PC-3 (cell line): ENCODE measurements around the gene CNIH3. TPM values are rescaled to one million over a fixed set of nuclear protein-coding genes. Genes with fewer than 3 reads are reported as not detected.

Experiments used
- ATAC-seq: fragments of 200-7000 bp; cut with Tn5 transposase; 2 replicates; pipeline ENCODE4 v1.9.1; 2020; ENCODE audit warnings: mild to moderate bottlenecking, moderate library complexity
- BruUV-seq: library from RNA; stranded (reverse); fragments of 400-500 nt; replicated peaks from 2 replicates; lab custom pipeline; 2021; lab: Mats Ljungman, UMichigan
- CTCF ChIA-PET: fragments of 300-600 bp; sonication (Branson Sonifier 250); formaldehyde crosslinking; loops from one replicate; lab custom pipeline; 2022; ENCODE audit warnings: antibody characterized with exemption; lab: Charles Lee
- POLR2A ChIA-PET: fragments of 300-600 bp; sonication (Branson Sonifier 250); formaldehyde crosslinking; loops from one replicate; lab custom pipeline; 2022; ENCODE audit warnings: antibody characterized with exemption; ENCODE audit not compliant: unreplicated experiment; lab: Charles Lee
- DNase-seq: peaks from one replicate; pipeline ENCODE4 v3.0.0-alpha.2; 2015
- H2AFZ ChIP-seq: fragments of 300-600 bp; sonication (generic); 2 replicates; pipeline ENCODE4 v1.6.0; 2016; ENCODE audit warnings: antibody characterized with exemption, low read length
- H3F3A ChIP-seq: fragments of 300-600 bp; sonication (generic); one replicate; pipeline ENCODE4 v1.6.0; 2017; ENCODE audit warnings: antibody characterized with exemption, low read length, control low read depth, mild to moderate bottlenecking; ENCODE audit not compliant: unreplicated experiment
- H3K27ac ChIP-seq: fragments of 300-600 bp; sonication (generic); 2 replicates; pipeline ENCODE4 v1.5.1; 2016; ENCODE audit warnings: mild to moderate bottlenecking, low read length
- H3K27me3 ChIP-seq: fragments of 300-600 bp; sonication (generic); 2 replicates; pipeline ENCODE4 v1.6.1; 2016; ENCODE audit warnings: low read length, mixed read lengths
- H3K36me3 ChIP-seq: fragments of 300-600 bp; sonication (generic); 2 replicates; pipeline ENCODE4 v1.6.1; 2016; ENCODE audit warnings: low read depth, mixed run types, low read length, mixed read lengths
- H3K4me1 ChIP-seq: fragments of 300-600 bp; sonication (generic); 2 replicates; pipeline ENCODE4 v1.5.1; 2016; ENCODE audit warnings: low read length; ENCODE audit not compliant: insufficient read depth
- H3K4me2 ChIP-seq: fragments of 300-600 bp; sonication (generic); 2 replicates; pipeline ENCODE4 v1.6.0; 2016; ENCODE audit warnings: low read length
- H3K4me3 ChIP-seq: fragments of 300-600 bp; sonication (generic); 2 replicates; pipeline ENCODE4 v1.5.1; 2016; ENCODE audit warnings: mild to moderate bottlenecking, low read length, mixed read lengths
- H3K79me2 ChIP-seq: fragments of 300-600 bp; sonication (generic); 2 replicates; pipeline ENCODE4 v1.6.1; 2017; ENCODE audit warnings: low read length, mixed read lengths
- H3K9ac ChIP-seq: fragments of 300-600 bp; sonication (generic); 2 replicates; pipeline ENCODE4 v1.6.0; 2016; ENCODE audit warnings: mild to moderate bottlenecking, low read length
- H3K9me2 ChIP-seq: fragments of 300-600 bp; sonication (generic); replicated peaks from 2 replicates; pipeline ENCODE4 v1.6.1; 2016; ENCODE audit warnings: mixed run types, low read length, mixed read lengths
- H3K9me3 ChIP-seq: fragments of 300-600 bp; sonication (generic); 2 replicates; pipeline ENCODE4 v1.6.1; 2016; ENCODE audit warnings: low read length, mixed read lengths
- H4K20me1 ChIP-seq: fragments of 300-600 bp; sonication (generic); 2 replicates; pipeline ENCODE4 v1.6.1; 2016; ENCODE audit warnings: low read length, mixed read lengths
- EZH2 ChIP-seq: fragments of 300-600 bp; sonication (generic); IDR thresholded peaks from one replicate; pipeline ENCODE4 v1.6.1; 2017; ENCODE audit warnings: antibody characterized with exemption, mild to moderate bottlenecking, low read length; ENCODE audit not compliant: unreplicated experiment
- EZH2phosphoT487 ChIP-seq: fragments of 300-600 bp; sonication (generic); IDR thresholded peaks from 2 replicates; pipeline ENCODE4 v1.6.1; 2018; ENCODE audit warnings: mild to moderate bottlenecking, antibody characterized with exemption, low read length, borderline replicate concordance
- intact Hi-C: fragments of 100-400 bp; cut with micrococcal nuclease; formaldehyde crosslinking; loops from 2 replicates; pipeline ENCODE4 v1.9.0; 2023
- total RNA-seq: library from RNA; depleted of rRNA; stranded (reverse); fragments of >200 nt; gene quantifications from 2 replicates; pipeline ENCODE4 v1.2.3, GENCODE V29; 2014
- TF ChIP-seq, protein P1 (sequence below): fragments of 300-600 bp; sonication (generic); conservative IDR thresholded peaks from 2 replicates; pipeline ENCODE4 v1.5.1; 2017; ENCODE audit warnings: antibody characterized with exemption, low read depth, mild to moderate bottlenecking, low read length

CNIH3 gene
- total RNA-seq, 1 experiment from 2014 or later, result 7.4 TPM

DNA sequence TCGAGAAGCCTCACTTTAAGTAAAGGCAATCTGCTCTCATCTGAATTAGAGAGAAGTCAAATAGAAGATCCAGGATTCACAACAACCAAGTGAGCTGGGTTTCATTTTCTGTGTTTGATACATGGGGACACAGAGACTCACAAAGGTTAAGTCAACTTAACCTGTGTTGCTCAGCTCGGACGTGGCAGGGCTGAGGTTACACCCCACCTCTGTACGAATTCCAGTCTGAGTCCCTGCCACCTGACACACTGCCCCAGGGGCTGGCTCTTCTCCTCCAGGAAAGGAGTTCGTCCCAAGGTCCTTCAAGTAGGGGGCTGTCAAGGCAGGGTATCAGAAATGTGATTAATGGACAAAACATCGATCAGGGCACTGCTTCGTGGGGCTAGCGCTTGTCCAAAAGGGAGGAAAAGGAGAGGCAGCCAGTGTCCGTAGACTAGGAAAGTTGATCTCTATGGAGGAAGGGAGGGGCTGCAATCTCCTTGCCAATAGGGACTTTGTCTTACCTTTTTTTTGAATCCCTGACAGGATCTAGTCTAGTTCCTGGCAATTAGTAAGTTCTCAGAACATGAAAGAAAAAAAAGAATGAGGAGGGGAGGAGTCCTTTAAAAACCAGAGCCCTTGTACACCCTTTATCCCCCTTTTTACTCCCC, 116.4 kb downstream of the CNIH3 start:
- H3K9ac ChIP-seq, result peak overlapping the region; percentile 18
- H3K9me3 ChIP-seq, result no peaks in the 10 kb centered on the region
- ChIA-PET CTCF (no interaction called here), POLR2A (interaction anchor here (0.5 kb wide), 1 partner anchor 26 kb away, joined by 3 read pairs; no protein-coding TSS in a partner anchor)
- ATAC-seq, result peak; percentile 58
- intact Hi-C loops, result loop anchor here (10.0 kb wide), 1 partner anchor 192 kb away; the partner anchor contains the start of gene DNAH14
- H3K4me2 ChIP-seq, result peak overlapping the region; percentile 41
- peaks cover 24% of the 10 kb centered on the region for H3K4me1 ChIP-seq
- no peaks in the 10 kb centered on the region for H3K9me2 ChIP-seq
- no peaks in the 10 kb centered on the region for H3K36me3 ChIP-seq
- TF ChIP-seq EZH2phosphoT487, result no peak
- TF ChIP-seq, protein P1, sequence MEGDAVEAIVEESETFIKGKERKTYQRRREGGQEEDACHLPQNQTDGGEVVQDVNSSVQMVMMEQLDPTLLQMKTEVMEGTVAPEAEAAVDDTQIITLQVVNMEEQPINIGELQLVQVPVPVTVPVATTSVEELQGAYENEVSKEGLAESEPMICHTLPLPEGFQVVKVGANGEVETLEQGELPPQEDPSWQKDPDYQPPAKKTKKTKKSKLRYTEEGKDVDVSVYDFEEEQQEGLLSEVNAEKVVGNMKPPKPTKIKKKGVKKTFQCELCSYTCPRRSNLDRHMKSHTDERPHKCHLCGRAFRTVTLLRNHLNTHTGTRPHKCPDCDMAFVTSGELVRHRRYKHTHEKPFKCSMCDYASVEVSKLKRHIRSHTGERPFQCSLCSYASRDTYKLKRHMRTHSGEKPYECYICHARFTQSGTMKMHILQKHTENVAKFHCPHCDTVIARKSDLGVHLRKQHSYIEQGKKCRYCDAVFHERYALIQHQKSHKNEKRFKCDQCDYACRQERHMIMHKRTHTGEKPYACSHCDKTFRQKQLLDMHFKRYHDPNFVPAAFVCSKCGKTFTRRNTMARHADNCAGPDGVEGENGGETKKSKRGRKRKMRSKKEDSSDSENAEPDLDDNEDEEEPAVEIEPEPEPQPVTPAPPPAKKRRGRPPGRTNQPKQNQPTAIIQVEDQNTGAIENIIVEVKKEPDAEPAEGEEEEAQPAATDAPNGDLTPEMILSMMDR, result no peak
- no peak for TF ChIP-seq EZH2
- no peaks in the 10 kb centered on the region for H3K27me3 ChIP-seq
- H3K27ac ChIP-seq, result peak overlapping the region; percentile 78
- H3K79me2 ChIP-seq, result no peaks in the 10 kb centered on the region
- H2AFZ ChIP-seq, result peak overlapping the region; percentile 43
- DNase-seq, result peak; percentile 65
- H3F3A ChIP-seq, result no peaks in the 10 kb centered on the region
- H4K20me1 ChIP-seq, result no peaks in the 10 kb centered on the region
- no TSS peak for BruUV-seq
- no peak overlapping the region for H3K4me3 ChIP-seq

DNA sequence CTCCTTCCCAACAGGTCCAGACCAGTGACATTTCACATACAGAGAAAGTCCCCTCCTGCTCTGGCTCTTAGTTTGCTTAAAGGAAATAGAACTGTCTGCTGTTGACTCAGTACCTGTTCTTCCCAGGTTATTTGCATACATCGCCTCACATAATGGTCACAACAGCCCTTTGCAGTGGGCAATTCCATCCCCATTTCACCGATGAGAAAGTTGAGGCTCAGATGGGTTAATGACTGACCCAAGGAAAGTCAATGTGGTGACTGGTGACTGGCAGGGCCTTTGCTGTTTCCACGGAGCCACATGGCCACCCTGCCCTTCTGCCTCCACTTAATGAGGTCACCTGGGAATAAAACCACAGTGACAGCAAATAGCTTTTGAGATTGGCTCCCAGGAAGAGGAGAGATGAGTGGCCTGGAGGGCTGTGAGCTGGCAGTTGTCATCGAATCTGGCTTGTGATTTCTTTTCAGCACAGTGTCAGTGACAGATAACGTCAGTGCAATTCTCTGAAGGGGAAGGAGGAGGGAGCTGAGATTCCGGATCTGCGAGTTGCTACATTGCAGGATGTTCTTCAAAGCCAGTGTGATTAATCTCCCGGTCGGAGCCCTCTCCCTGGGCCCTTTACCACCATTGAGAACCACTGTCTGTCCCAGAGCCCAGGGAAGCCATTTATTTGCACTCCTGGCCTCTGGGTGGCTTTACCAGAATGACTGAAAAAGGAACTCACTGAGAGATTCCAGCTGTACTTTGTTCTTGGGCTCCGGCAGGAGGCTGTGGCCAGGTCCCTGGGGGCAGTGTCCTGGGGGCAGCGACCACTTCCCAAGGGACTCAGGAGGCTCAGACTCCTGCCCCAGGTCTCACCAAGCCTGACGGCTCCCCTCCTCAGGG, 117.2 kb downstream of the CNIH3 start:
- intact Hi-C loops, result loop anchor here (10.0 kb wide), 1 partner anchor 192 kb away; the partner anchor contains the start of gene DNAH14
- H3K27ac ChIP-seq, result peak overlapping the region; percentile 78
- peak overlapping the region; percentile 43 for H2AFZ ChIP-seq
- H3K36me3 ChIP-seq, result no peaks in the 10 kb centered on the region
- ATAC-seq (peak; percentile 74), DNase-seq (peak; percentile 89)
- POLR2A ChIA-PET, result interaction anchor here (0.7 kb wide), 1 partner anchor 441 kb away, joined by 3 read pairs; no protein-coding TSS in a partner anchor
- TF ChIP-seq EZH2phosphoT487 (no peak), EZH2 (no peak)
- TF ChIP-seq, protein P1, result no peak
- no peaks in the 10 kb centered on the region for H4K20me1 ChIP-seq
- CTCF ChIA-PET, result interaction anchor here (0.9 kb wide), 1 partner anchor 81 kb away, joined by 5 read pairs; no protein-coding TSS in a partner anchor
- H3K4me1 ChIP-seq, result peaks cover 24% of the 10 kb centered on the region
- no peaks in the 10 kb centered on the region for H3K79me2 ChIP-seq
- no peaks in the 10 kb centered on the region for H3K9me3 ChIP-seq
- peak overlapping the region; percentile 18 for H3K9ac ChIP-seq
- H3F3A ChIP-seq, result no peaks in the 10 kb centered on the region
- peak overlapping the region; percentile 41 for H3K4me2 ChIP-seq
- TSS peak; percentile 35 for BruUV-seq
- no peak overlapping the region for H3K4me3 ChIP-seq
- no peaks in the 10 kb centered on the region for H3K9me2 ChIP-seq
- no peaks in the 10 kb centered on the region for H3K27me3 ChIP-seq
